Natural killer cell (primary cell): ENCODE measurements around the gene POU6F2. TPM values are rescaled to one million over a fixed set of nuclear protein-coding genes. Genes with fewer than 3 reads are reported as not detected.

Experiments used
- ATAC-seq, 3 donors: fragments of 150-1000 bp in 2 of 3; fragments of 200-7000 bp in 1 of 3; cut with Tn5 transposase; 1 replicate in 1 of 3; 2 replicates in 2 of 3; pipeline ENCODE4 v1.10.0; 2021; ENCODE audit warnings: mild to moderate bottlenecking in 2 of 3, moderate library complexity in 2 of 3
- DNase-seq, 2 donors: peaks; one replicate each; pipeline versions ENCODE4 v3.0.0 to v3.0.0-alpha.2; 2013 to 2021; ENCODE audit warnings: mixed read lengths in 1 of 2
- H3K27ac ChIP-seq: one replicate; pipeline ENCODE4 v1.5.1; 2013; ENCODE audit warnings: mild to moderate bottlenecking, low read length
- H3K27me3 ChIP-seq: one replicate; pipeline ENCODE4 v1.6.1; 2013; ENCODE audit warnings: low read length; ENCODE audit not compliant: control insufficient read depth, insufficient read depth
- H3K36me3 ChIP-seq: one replicate; pipeline ENCODE4 v1.6.1; 2013; ENCODE audit warnings: low read length; ENCODE audit not compliant: control insufficient read depth, insufficient read depth
- H3K4me1 ChIP-seq: one replicate; pipeline ENCODE4 v1.6.1; 2013; ENCODE audit warnings: low read length; ENCODE audit not compliant: control insufficient read depth, insufficient read depth
- H3K4me3 ChIP-seq: one replicate; pipeline ENCODE4 v1.5.1; 2013; ENCODE audit warnings: low read length
- H3K9me3 ChIP-seq: one replicate; pipeline ENCODE4 v1.6.1; 2013; ENCODE audit warnings: low read length; ENCODE audit not compliant: control insufficient read depth, insufficient read depth
- H3K27ac Mint-ChIP-seq, 2 donors: one replicate each; pipeline ENCODE4 v1.8.0; 2022; ENCODE audit warnings: mild to moderate bottlenecking in 2 of 2, mixed read lengths in 2 of 2, moderate library complexity in 1 of 2
- H3K27me3 Mint-ChIP-seq, 2 donors: one replicate each; pipeline ENCODE4 v1.8.0; 2022; ENCODE audit warnings: low read depth in 2 of 2, mixed read lengths in 2 of 2
- H3K36me3 Mint-ChIP-seq: one replicate; pipeline ENCODE4 v1.8.0; 2022; ENCODE audit warnings: mixed read lengths
- H3K4me1 Mint-ChIP-seq, 2 donors: one replicate each; pipeline ENCODE4 v1.8.0; 2022; ENCODE audit warnings: mixed read lengths in 2 of 2
- H3K4me3 Mint-ChIP-seq: one replicate; pipeline ENCODE4 v1.8.0; 2022; ENCODE audit warnings: mild to moderate bottlenecking, moderate library complexity, mixed read lengths
- H3K9me3 Mint-ChIP-seq, 2 donors: one replicate each; pipeline ENCODE4 v1.8.0; 2022; ENCODE audit warnings: mixed read lengths in 2 of 2
- WGBS: methylation state at CpG from one replicate; pipeline ENCODE4 v1.1.7; 2013; ENCODE audit warnings: missing lambda C conversion rate; ENCODE audit not compliant: insufficient coverage; 5-methylcytosine and 5-hydroxymethylcytosine counted together
- intact Hi-C: fragments of 100-400 bp; cut with micrococcal nuclease; formaldehyde crosslinking; loops from one replicate; pipeline ENCODE4 v1.14.2; 2022
- total RNA-seq, 4 donors: library from RNA; stranded (reverse); fragments of 120-200 nt in 1 of 4; gene quantifications; one replicate each; pipeline versions ENCODE4 v1.2.3 to v1.2.4, GENCODE V29; 2013 to 2022
- TF ChIP-seq, protein P1 (sequence below): fragments of 200-600 bp; IDR thresholded peaks from one replicate; pipeline ENCODE4 v1.8.0; 2022; ENCODE audit warnings: antibody characterized with exemption

POU6F2 gene
- total RNA-seq, 3 donors from 2014 or later (not counting 1 experiment from before 2014, with no cell fraction given), result 0.28 to 0.29 TPM; not detected in 1

GRCh38 chr7:39152701-39153100, 175.0 kb downstream of the POU6F2 start:
- no peak overlapping the region for H3K4me3 ChIP-seq
- WGBS, result 92% methylated on average over 4 of the region's 4 CpGs
- Mint-ChIP-seq H3K9me3 (no peaks in the 10 kb centered on the region), H3K27ac (no peak overlapping the region), H3K36me3 (no peaks in the 10 kb centered on the region), H3K27me3 (peaks cover 8 to 9% of the 10 kb centered on the region in 2 donors), H3K4me1 (no peaks in the 10 kb centered on the region), H3K4me3 (no peak overlapping the region)
- TF ChIP-seq, protein P1, sequence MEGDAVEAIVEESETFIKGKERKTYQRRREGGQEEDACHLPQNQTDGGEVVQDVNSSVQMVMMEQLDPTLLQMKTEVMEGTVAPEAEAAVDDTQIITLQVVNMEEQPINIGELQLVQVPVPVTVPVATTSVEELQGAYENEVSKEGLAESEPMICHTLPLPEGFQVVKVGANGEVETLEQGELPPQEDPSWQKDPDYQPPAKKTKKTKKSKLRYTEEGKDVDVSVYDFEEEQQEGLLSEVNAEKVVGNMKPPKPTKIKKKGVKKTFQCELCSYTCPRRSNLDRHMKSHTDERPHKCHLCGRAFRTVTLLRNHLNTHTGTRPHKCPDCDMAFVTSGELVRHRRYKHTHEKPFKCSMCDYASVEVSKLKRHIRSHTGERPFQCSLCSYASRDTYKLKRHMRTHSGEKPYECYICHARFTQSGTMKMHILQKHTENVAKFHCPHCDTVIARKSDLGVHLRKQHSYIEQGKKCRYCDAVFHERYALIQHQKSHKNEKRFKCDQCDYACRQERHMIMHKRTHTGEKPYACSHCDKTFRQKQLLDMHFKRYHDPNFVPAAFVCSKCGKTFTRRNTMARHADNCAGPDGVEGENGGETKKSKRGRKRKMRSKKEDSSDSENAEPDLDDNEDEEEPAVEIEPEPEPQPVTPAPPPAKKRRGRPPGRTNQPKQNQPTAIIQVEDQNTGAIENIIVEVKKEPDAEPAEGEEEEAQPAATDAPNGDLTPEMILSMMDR, result no peak
- intact Hi-C loops, result no loop called here
- no peaks in the 10 kb centered on the region for H3K9me3 ChIP-seq
- no peaks in the 10 kb centered on the region for H3K27me3 ChIP-seq
- H3K27ac ChIP-seq, result no peak overlapping the region
- ATAC-seq (no peak), DNase-seq (no peak)
- H3K36me3 ChIP-seq, result no peaks in the 10 kb centered on the region
- no peaks in the 10 kb centered on the region for H3K4me1 ChIP-seq

GRCh38 chr7:39153113-39153512, 175.4 kb downstream of the POU6F2 start:
- H3K27ac ChIP-seq, result no peak overlapping the region
- H3K36me3 Mint-ChIP-seq, result no peaks in the 10 kb centered on the region
- H3K27me3 Mint-ChIP-seq, result peaks cover 8 to 9% of the 10 kb centered on the region in 2 donors
- no peak overlapping the region for H3K4me3 Mint-ChIP-seq
- WGBS, result 90% methylated on average over 3 of the region's 5 CpGs
- intact Hi-C loops, result no loop called here
- no peaks in the 10 kb centered on the region for H3K4me1 ChIP-seq
- no peak for DNase-seq
- H3K27ac Mint-ChIP-seq, result no peak overlapping the region
- H3K4me1 Mint-ChIP-seq, result no peaks in the 10 kb centered on the region
- H3K9me3 ChIP-seq, result no peaks in the 10 kb centered on the region
- H3K36me3 ChIP-seq, result no peaks in the 10 kb centered on the region
- no peak overlapping the region for H3K4me3 ChIP-seq
- H3K9me3 Mint-ChIP-seq, result no peaks in the 10 kb centered on the region
- TF ChIP-seq, protein P1, result no peak
- ATAC-seq, result no peak
- no peaks in the 10 kb centered on the region for H3K27me3 ChIP-seq

DNA sequence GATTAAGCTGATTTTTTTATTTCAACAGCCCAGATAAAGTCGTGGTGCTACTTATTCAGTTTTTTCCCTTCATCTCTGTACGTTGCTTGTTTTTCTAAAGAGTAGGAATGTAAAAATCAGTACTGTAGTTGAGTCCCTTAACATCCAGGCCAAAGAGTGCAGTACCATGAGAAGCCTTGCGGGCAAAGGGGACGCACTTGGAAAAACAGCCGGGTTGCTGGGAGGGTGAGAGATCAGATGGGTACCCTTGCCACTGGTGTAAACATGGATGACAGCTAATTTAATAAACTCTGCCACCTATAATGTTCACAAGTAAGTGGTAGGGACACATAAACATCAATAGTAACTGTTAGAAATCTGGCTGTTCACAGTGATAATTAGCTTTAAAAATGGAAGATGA, 175.9 kb downstream of the POU6F2 start:
- peaks cover 3 to 9% of the 10 kb centered on the region in 2 donors for H3K27me3 Mint-ChIP-seq
- TF ChIP-seq, protein P1, result no peak
- no peaks in the 10 kb centered on the region for H3K9me3 Mint-ChIP-seq
- H3K4me3 Mint-ChIP-seq, result no peak overlapping the region
- H3K4me3 ChIP-seq, result no peak overlapping the region
- ATAC-seq, result no peak
- no peaks in the 10 kb centered on the region for H3K4me1 ChIP-seq
- WGBS, result 89% methylated on average over 5 of the region's 5 CpGs
- H3K27ac ChIP-seq, result no peak overlapping the region
- H3K4me1 Mint-ChIP-seq, result no peaks in the 10 kb centered on the region
- no peaks in the 10 kb centered on the region for H3K36me3 Mint-ChIP-seq
- no peak overlapping the region for H3K27ac Mint-ChIP-seq
- no peaks in the 10 kb centered on the region for H3K9me3 ChIP-seq
- intact Hi-C loops, result no loop called here
- DNase-seq, result no peak
- no peaks in the 10 kb centered on the region for H3K36me3 ChIP-seq
- no peaks in the 10 kb centered on the region for H3K27me3 ChIP-seq

- TF ChIP-seq, protein P1, result no peak
- Mint-ChIP-seq H3K27ac (no peak overlapping the region), H3K9me3 (no peaks in the 10 kb centered on the region), H3K4me3 (no peak overlapping the region), H3K4me1 (no peaks in the 10 kb centered on the region), H3K27me3 (peaks cover 6 to 15% of the 10 kb centered on the region in 2 donors), H3K36me3 (no peaks in the 10 kb centered on the region)
- H3K4me1 ChIP-seq, result no peaks in the 10 kb centered on the region
- no peak overlapping the region for H3K4me3 ChIP-seq
- no peaks in the 10 kb centered on the region for H3K36me3 ChIP-seq
- no peak overlapping the region for H3K27ac ChIP-seq
- intact Hi-C loops, result no loop called here
- H3K9me3 ChIP-seq, result no peaks in the 10 kb centered on the region
- H3K27me3 ChIP-seq, result no peaks in the 10 kb centered on the region
- DNase-seq (no peak), ATAC-seq (no peak)
- WGBS, result 94% methylated on average over 1 of the region's 2 CpGs
Observed at GRCh38 chr7:39154815-39155214, 177.1 kb downstream of the POU6F2 start.
